DOHH2 (cell line): ENCODE measurements around the gene PITPNM3.

Experiments used
- H3F3A ChIP-seq: fragments of 200-600 bp; sonication (generic), shearing (Covaris generic); 2 replicates; pipeline ENCODE4 v1.6.0; 2016; ENCODE audit warnings: antibody characterized with exemption, mild to moderate bottlenecking; ENCODE audit not compliant: control insufficient read depth, insufficient read depth
- H3K27ac ChIP-seq: fragments of 200-600 bp; sonication (generic); 2 replicates; pipeline ENCODE4 v1.5.1; 2014; ENCODE audit warnings: low read depth, mild to moderate bottlenecking, low read length, moderate library complexity
- H3K27me3 ChIP-seq: fragments of 200-600 bp; sonication (generic); 2 replicates; pipeline ENCODE4 v1.6.1; 2014; ENCODE audit warnings: mild to moderate bottlenecking, low read length, mixed read lengths; ENCODE audit not compliant: control insufficient read depth
- H3K36me3 ChIP-seq: fragments of 200-600 bp; sonication (generic); 2 replicates; pipeline ENCODE4 v1.6.1; 2014; ENCODE audit warnings: mild to moderate bottlenecking, low read length, moderate library complexity, mixed read lengths; ENCODE audit not compliant: control insufficient read depth
- H3K4me1 ChIP-seq: fragments of 200-600 bp; sonication (generic); 2 replicates; pipeline ENCODE4 v1.6.1; 2014; ENCODE audit warnings: mild to moderate bottlenecking, low read length, mixed read lengths; ENCODE audit not compliant: control insufficient read depth
- H3K4me2 ChIP-seq: fragments of 200-600 bp; sonication (generic); 2 replicates; pipeline ENCODE4 v1.6.0; 2014; ENCODE audit warnings: mild to moderate bottlenecking, low read length, moderate library complexity
- H3K4me3 ChIP-seq: fragments of 200-600 bp; sonication (generic); 2 replicates; pipeline ENCODE4 v1.5.1; 2014; ENCODE audit warnings: mild to moderate bottlenecking, low read length, mixed read lengths
- H3K79me2 ChIP-seq: fragments of 200-600 bp; sonication (generic); 2 replicates; pipeline ENCODE4 v1.6.1; 2014; ENCODE audit warnings: mild to moderate bottlenecking, low read length, mixed read lengths; ENCODE audit not compliant: control insufficient read depth
- H3K9me2 ChIP-seq: fragments of 200-600 bp; sonication (generic); replicated peaks from 2 replicates; pipeline ENCODE4 v1.6.1; 2014; ENCODE audit warnings: mild to moderate bottlenecking, low read length, mixed read lengths; ENCODE audit not compliant: control insufficient read depth
- H3K9me3 ChIP-seq: fragments of 200-600 bp; sonication (generic); 2 replicates; pipeline ENCODE4 v1.6.1; 2014; ENCODE audit warnings: antibody characterized with exemption, low read length, mixed read lengths; ENCODE audit not compliant: control insufficient read depth, insufficient read depth
- H4K20me1 ChIP-seq: fragments of 200-600 bp; sonication (generic); 2 replicates; pipeline ENCODE4 v1.6.0; 2014; ENCODE audit warnings: low read depth, mild to moderate bottlenecking, antibody characterized with exemption, low read length, moderate library complexity; ENCODE audit not compliant: control insufficient read depth, insufficient read depth
- CTCF ChIP-seq: fragments of 200-600 bp; sonication (generic); IDR thresholded peaks from one replicate; pipeline ENCODE4 v1.5.1; 2014; ENCODE audit warnings: antibody characterized with exemption, mild to moderate bottlenecking, low read depth, low read length; ENCODE audit not compliant: poor library complexity, severe bottlenecking
- EZH2phosphoT487 ChIP-seq: fragments of 200-600 bp; sonication (generic); IDR thresholded peaks from 2 replicates; pipeline ENCODE4 v1.6.1; 2017; ENCODE audit warnings: borderline replicate concordance, mild to moderate bottlenecking, antibody characterized with exemption, low read length, moderate library complexity, mixed read lengths

PITPNM3 gene

DNA sequence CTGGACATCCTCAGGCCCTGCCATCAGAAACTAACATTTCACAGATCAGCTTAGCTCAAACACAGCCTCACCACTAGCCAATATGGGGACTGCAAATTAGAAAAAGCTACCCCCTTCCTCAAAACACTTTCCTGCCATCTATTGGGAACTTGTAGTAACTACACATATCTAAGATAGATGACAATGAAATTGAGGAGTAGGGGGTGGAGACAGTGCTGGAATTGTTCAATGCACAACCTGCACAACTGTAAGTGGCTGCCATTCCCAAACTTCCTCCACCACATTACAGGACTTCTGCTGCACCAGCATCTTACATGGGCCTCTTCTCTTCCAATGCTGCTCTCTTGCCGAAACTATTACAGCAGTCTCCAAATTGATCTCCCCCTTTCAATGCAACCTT lies 143.3 kb downstream of the PITPNM3 start:
- Histone ChIP-seq H3K9me3 (no peaks in the 10 kb centered on the region), H3K27me3 (no peaks in the 10 kb centered on the region), H3K36me3 (no peaks in the 10 kb centered on the region), H3K9me2 (no peaks in the 10 kb centered on the region), H3K4me1 (no peaks in the 10 kb centered on the region), H3F3A (no peaks in the 10 kb centered on the region), H4K20me1 (no peaks in the 10 kb centered on the region), H3K27ac (no peak overlapping the region), H3K4me2 (no peak overlapping the region), H3K79me2 (no peaks in the 10 kb centered on the region), H3K4me3 (no peak overlapping the region)
- TF ChIP-seq CTCF (peak; percentile 60), EZH2phosphoT487 (no peak)

DNA sequence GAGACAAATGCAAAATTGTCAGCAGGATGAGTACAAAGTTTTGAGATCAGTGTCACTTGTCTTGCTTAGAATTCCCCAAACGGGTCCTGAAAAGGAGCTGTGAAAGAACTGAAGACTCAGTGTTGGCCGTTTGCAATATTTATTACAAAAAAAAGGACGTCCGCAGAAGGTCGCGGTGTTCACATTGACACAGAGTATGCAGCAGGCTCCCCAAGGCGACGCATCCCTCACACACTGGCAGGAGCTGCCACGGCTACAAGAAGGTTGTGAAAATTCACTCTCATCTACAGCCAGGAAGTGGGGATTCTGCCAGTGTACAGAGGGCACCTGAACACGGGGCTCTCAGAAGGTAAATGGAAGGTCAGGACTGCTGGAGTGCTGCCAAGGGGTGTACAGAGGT lies 147.6 kb downstream of the PITPNM3 start:
- no peaks in the 10 kb centered on the region for H4K20me1 ChIP-seq
- H3K4me1 ChIP-seq = no peaks in the 10 kb centered on the region
- TF ChIP-seq EZH2phosphoT487 (no peak), CTCF (no peak)
- no peak overlapping the region for H3K27ac ChIP-seq
- no peak overlapping the region for H3K4me3 ChIP-seq
- H3K9me3 ChIP-seq = no peaks in the 10 kb centered on the region
- H3K9me2 ChIP-seq = no peaks in the 10 kb centered on the region
- H3K36me3 ChIP-seq = no peaks in the 10 kb centered on the region
- H3F3A ChIP-seq = no peaks in the 10 kb centered on the region
- no peak overlapping the region for H3K4me2 ChIP-seq
- H3K27me3 ChIP-seq = no peaks in the 10 kb centered on the region
- no peaks in the 10 kb centered on the region for H3K79me2 ChIP-seq

- no peaks in the 10 kb centered on the region for H3K9me2 ChIP-seq
- no peak overlapping the region for H3K27ac ChIP-seq
- H3K4me3 ChIP-seq = no peak overlapping the region
- H3K36me3 ChIP-seq = no peaks in the 10 kb centered on the region
- H4K20me1 ChIP-seq = no peaks in the 10 kb centered on the region
- H3K9me3 ChIP-seq = no peaks in the 10 kb centered on the region
- no peaks in the 10 kb centered on the region for H3K79me2 ChIP-seq
- no peaks in the 10 kb centered on the region for H3K27me3 ChIP-seq
- H3K4me1 ChIP-seq = no peaks in the 10 kb centered on the region
- no peak overlapping the region for H3K4me2 ChIP-seq
- H3F3A ChIP-seq = no peaks in the 10 kb centered on the region
- TF ChIP-seq CTCF (no peak), EZH2phosphoT487 (no peak)
These were observed 148.1 kb downstream of the PITPNM3 start for GRCh38 chr17:6408276-6408675.

DNA sequence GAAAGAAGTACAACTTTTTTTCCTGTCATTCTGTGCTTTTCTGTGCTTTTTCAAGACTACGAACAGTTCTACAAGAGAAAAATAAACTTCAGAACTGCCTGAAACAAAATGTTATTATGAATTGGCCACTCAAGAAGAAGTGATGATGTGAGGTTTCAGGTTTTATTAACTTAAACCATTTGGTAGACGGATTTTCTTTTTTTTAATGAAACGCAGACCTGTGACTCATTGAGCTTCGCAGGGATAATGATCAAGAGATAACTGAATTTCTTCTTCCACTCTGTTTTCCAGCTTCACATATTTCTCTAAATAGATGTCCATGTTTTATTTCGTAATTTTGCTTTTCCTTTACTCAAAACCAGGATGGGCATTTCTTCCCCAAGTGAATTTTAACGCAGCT lies 154.1 kb downstream of the PITPNM3 start:
- Histone ChIP-seq H3K27ac (no peak overlapping the region), H3K4me1 (no peaks in the 10 kb centered on the region), H3F3A (no peaks in the 10 kb centered on the region), H3K9me3 (no peaks in the 10 kb centered on the region), H3K9me2 (no peaks in the 10 kb centered on the region), H3K79me2 (no peaks in the 10 kb centered on the region), H4K20me1 (no peaks in the 10 kb centered on the region), H3K4me3 (no peak overlapping the region), H3K4me2 (no peak overlapping the region), H3K36me3 (no peaks in the 10 kb centered on the region), H3K27me3 (no peaks in the 10 kb centered on the region)
- TF ChIP-seq CTCF (no peak), EZH2phosphoT487 (no peak)
